ES-I3 (cell line): Measurements from ENCODE around the gene BCAS3.

Experiments
- H3K36me3 ChIP-seq: 2 replicates; pipeline ENCODE4 v1.6.1; 2013; ENCODE audit warnings: mild to moderate bottlenecking, low read length, control low read depth, moderate library complexity; ENCODE audit not compliant: insufficient read depth
- H3K4me1 ChIP-seq: 2 replicates; pipeline ENCODE4 v1.6.1; 2013; ENCODE audit warnings: mild to moderate bottlenecking, control low read depth, low read length; ENCODE audit not compliant: insufficient read depth
- H3K9ac ChIP-seq: 2 replicates; pipeline ENCODE4 v1.6.1; 2013; ENCODE audit warnings: low read depth, mild to moderate bottlenecking, low read length, moderate library complexity
- H3K9me3 ChIP-seq: 2 replicates; pipeline ENCODE4 v1.6.1; 2013; ENCODE audit warnings: mild to moderate bottlenecking, low read length, moderate library complexity; ENCODE audit not compliant: control insufficient read depth, insufficient read depth

The BCAS3 gene

GRCh38 chr17:61389670-61390478, 712.2 kb downstream of the BCAS3 start:
- Histone ChIP-seq H3K4me1 (peaks cover 2% of the 10 kb centered on the region; the same call in 1 of the 2 replicates), H3K9ac (no peak overlapping the region), H3K9me3 (no peaks in the 10 kb centered on the region), H3K36me3 (no peaks in the 10 kb centered on the region)

DNA sequence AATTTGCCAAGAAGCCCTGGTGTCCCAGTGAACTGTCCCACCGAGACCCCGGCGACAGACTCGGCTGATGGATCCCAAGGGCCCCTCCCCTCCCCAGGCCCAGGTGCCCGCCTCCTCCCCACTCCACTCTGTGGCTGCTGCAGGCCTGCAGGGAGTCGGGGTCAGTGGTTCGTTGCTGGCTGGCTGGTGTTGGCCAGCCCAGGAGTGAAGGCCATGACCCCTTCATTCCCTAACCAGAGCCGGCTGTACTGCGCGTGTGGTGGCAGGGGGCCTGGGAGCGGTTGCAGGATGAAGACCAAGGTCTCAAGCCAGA, 712.8 kb downstream of the BCAS3 start:
- Histone ChIP-seq H3K4me1 (peaks cover 2% of the 10 kb centered on the region; the same call in 1 of the 2 replicates), H3K9me3 (no peaks in the 10 kb centered on the region), H3K36me3 (no peaks in the 10 kb centered on the region), H3K9ac (no peak overlapping the region)

DNA sequence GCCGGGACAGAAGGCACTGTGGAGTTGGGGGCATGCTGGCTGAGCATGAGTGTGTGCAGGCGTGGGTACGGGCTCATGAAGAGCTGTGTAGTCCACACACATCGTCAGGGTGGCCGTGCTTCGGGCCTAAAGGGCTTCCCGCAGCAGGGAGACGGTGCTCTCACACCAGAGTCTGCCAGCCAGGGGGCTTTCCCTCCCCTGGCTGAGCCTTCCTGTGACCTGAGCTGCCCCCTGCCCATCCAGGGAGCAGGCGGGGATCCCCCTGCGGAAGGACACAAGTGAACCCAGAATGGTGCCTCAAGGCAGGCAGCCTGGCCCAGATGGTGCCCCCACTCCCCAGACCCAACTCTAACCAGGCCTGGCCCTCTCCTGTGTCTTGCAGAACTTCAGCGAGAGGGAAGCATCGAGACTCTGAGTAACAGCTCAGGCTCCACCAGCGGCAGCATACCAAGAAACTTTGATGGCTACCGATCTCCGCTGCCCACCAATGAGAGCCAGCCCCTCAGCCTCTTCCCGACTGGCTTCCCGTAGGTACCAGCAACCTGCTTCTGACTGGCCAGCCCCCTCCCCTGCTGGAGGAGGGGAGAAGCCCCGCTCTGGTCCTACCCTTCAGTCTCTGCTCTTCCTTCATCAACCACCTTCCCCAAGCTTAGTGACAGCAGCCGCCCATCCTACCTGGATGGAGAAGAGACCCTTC, 714.1 kb downstream of the BCAS3 start:
- Histone ChIP-seq H3K9me3 (no peaks in the 10 kb centered on the region; the same call in 1 of the 2 replicates), H3K9ac (no peak overlapping the region), H3K36me3 (no peaks in the 10 kb centered on the region), H3K4me1 (peaks cover 2% of the 10 kb centered on the region; the same call in 1 of the 2 replicates)

- Histone ChIP-seq H3K4me1 (peaks cover 4% of the 10 kb centered on the region; the same call in 1 of the 2 replicates), H3K9ac (no peak overlapping the region), H3K9me3 (no peaks in the 10 kb centered on the region; the same call in 1 of the 2 replicates), H3K36me3 (no peaks in the 10 kb centered on the region)
Measured at GRCh38 chr17:61392679-61393078, 715.0 kb downstream of the BCAS3 start.

DNA sequence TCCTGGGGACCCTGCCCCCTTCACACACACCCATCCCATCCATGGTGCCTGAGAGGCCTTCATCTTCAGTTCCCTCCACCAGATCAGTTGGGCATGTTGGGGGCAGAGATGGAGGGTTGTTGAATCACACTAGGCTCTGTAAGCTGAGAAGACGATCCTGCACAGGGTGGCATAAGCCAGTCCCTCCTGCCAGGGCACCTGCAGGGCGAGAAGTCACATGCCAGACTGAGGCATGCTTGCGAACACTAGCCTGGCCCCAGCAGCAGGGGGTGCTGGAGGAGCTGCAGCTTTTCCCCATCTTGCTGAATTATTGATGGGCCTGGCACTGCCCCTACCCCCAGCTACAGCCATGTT, 715.9 kb downstream of the BCAS3 start:
- H3K9me3 ChIP-seq: no peaks in the 10 kb centered on the region; the same call in 1 of the 2 replicates
- H3K4me1 ChIP-seq: peaks cover 5% of the 10 kb centered on the region; the same call in 1 of the 2 replicates
- H3K9ac ChIP-seq: no peak overlapping the region
- H3K36me3 ChIP-seq: no peaks in the 10 kb centered on the region

- H3K9ac ChIP-seq: no peak overlapping the region
- no peaks in the 10 kb centered on the region for H3K36me3 ChIP-seq
- H3K9me3 ChIP-seq: no peaks in the 10 kb centered on the region; the same call in 1 of the 2 replicates
- H3K4me1 ChIP-seq: peaks cover 5% of the 10 kb centered on the region; the same call in 1 of the 2 replicates
Measured at GRCh38 chr17:61393904-61394629, 716.4 kb downstream of the BCAS3 start.

GRCh38 chr17:61394630-61395408, 717.2 kb downstream of the BCAS3 start:
- no peaks in the 10 kb centered on the region for H3K36me3 ChIP-seq
- no peak overlapping the region for H3K9ac ChIP-seq
- H3K4me1 ChIP-seq: peaks cover 5% of the 10 kb centered on the region; the same call in 1 of the 2 replicates
- no peaks in the 10 kb centered on the region; the same call in 1 of the 2 replicates for H3K9me3 ChIP-seq

DNA sequence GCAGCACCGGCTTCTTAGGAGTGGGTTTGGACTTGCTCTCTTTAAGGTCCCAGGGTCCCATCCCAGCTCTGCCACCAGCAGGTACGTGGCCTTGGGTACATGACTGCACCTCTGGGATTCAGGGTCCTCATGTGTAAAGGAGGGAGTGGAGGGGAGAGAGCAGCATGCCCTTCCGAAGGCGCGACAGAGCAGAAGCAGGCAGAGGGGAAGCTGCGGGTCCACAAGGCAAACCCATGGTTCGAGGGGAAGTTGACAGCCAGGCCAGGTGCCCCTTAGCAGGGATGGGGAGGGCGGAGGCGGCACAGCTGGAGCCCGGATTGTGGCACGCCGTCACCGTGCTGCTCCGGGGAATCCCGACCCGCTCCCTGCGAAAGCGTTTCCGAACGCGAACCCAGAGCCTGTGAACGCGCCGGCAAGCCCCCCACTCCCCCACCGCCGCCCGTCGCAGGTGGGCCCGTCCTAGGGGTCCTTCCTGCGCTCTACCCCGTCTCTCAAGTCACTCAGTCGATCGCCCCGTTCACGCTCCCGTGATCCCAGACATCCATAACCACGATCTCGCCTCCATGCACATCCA, 717.8 kb downstream of the BCAS3 start:
- Histone ChIP-seq H3K9me3 (no peaks in the 10 kb centered on the region; the same call in 1 of the 2 replicates), H3K9ac (peak overlapping the region; percentile 36; the same call in 1 of the 2 replicates), H3K4me1 (peaks cover 5% of the 10 kb centered on the region; the same call in 1 of the 2 replicates), H3K36me3 (no peaks in the 10 kb centered on the region)

DNA sequence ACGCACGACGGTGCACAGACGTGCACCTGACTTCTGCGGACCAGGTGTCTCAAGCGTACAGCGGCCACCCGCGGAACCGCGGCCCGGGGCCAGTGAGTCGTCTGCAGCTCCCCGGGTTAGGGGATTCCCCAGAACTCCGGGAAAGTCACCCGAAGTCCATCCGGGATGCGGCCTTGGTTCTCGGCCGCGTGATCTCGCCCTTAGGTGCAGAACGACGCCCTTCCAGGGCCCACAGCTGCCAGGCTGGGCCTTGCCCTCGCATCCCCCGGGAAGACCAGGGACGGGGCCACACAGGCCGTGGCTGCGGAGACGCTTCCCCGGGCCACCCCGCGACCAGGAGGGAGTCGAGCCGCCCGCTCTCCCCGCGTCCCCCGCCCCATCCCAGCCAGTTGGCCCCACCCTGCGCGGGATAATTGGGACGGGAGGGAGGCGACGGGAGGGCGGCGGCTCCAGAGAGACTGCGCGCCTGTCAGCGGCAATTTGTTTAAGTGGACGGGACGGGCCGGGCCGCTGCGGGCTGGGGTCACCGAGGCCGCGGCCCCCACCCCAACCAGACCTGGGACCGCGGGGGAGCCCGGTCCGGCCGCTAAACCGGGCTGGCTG, 718.4 kb downstream of the BCAS3 start:
- Histone ChIP-seq H3K36me3 (no peaks in the 10 kb centered on the region), H3K9ac (peak overlapping the region; percentile 36; the same call in 1 of the 2 replicates), H3K4me1 (peaks cover 6% of the 10 kb centered on the region; the same call in 1 of the 2 replicates), H3K9me3 (no peaks in the 10 kb centered on the region; the same call in 1 of the 2 replicates)

DNA sequence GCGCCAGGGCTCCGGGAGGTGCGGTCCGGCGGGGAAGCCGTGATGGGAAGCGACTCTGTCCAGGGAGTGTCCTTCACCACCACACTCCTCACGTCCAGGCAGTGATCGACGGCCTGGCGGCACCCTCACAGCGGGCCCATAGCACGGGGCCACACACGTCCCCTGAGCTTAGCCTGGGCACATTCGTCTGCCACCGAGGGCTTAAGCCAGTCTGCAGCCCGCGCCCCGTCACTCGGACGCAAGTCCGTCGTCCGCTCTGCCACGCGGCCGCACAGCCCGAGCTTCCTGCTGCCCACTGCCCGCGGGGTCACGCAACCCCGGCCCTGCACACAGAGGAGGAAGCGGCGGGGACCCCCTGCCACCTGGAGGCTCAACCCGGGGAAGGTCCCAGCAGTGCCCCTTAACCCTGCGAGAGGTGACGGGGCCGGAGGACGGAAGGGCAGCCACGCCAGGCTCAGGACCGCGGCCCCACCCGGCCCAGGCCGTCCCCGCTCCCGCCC, 719.0 kb downstream of the BCAS3 start:
- Histone ChIP-seq H3K36me3 (no peaks in the 10 kb centered on the region), H3K9ac (peak overlapping the region; percentile 36; the same call in 1 of the 2 replicates), H3K4me1 (peaks cover 11% of the 10 kb centered on the region), H3K9me3 (no peaks in the 10 kb centered on the region; the same call in 1 of the 2 replicates)

- peaks cover 13% of the 10 kb centered on the region for H3K4me1 ChIP-seq
- H3K9ac ChIP-seq: peak overlapping the region; percentile 39; the same call in 1 of the 2 replicates
Measured at GRCh38 chr17:61397086-61397842, 719.6 kb downstream of the BCAS3 start.

DNA sequence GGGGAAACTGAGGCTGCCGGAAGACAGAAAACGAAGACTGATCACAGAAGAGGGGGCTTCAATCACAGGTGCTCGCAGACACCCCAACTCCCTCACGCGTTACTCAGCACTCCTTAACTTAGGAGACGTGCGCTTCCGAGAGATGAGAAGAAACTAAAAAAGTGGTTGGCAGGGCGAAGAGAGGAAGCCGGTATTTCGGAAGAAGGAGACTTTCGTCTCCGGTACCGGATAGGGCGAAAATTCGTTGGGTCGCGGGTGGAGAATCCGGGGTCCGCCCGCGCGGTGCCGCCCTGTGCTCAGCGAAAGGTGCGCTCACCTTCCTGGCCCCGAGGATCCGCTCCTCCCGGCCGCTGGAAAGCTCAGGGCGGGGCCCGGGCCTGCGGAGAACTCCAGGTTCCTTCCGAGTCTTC, 721.1 kb downstream of the BCAS3 start:
- Histone ChIP-seq H3K9ac (peak overlapping the region; percentile 53; the same call in 1 of the 2 replicates), H3K4me1 (peaks cover 15% of the 10 kb centered on the region), H3K36me3 (no peaks in the 10 kb centered on the region), H3K9me3 (no peaks in the 10 kb centered on the region; the same call in 1 of the 2 replicates)

More at GRCh38 chr17:61397086-61397842, 719.6 kb downstream of the BCAS3 start:
- Histone ChIP-seq H3K36me3 (no peaks in the 10 kb centered on the region), H3K9me3 (no peaks in the 10 kb centered on the region; the same call in 1 of the 2 replicates)
